Trophoblast cell (in vitro differentiated cells and primary cell): Measurements from ENCODE around the gene PIMREG.

ENCODE experiments used
- DNase-seq, 2 donors: peaks; one replicate each; pipeline ENCODE4 v3.0.0-alpha.2; 2016
- H2AFZ ChIP-seq: 2 replicates; pipeline ENCODE4 v1.6.1; 2013; ENCODE audit warnings: low read length, moderate library complexity, mild to moderate bottlenecking; ENCODE audit not compliant: insufficient read depth, poor library complexity
- H2AK5ac ChIP-seq: 2 replicates; pipeline ENCODE4 v1.6.1; 2013; ENCODE audit warnings: mild to moderate bottlenecking, low read length
- H2BK120ac ChIP-seq: 2 replicates; pipeline ENCODE4 v1.6.1; 2013; ENCODE audit warnings: low read length, mild to moderate bottlenecking, moderate library complexity; ENCODE audit not compliant: insufficient read depth, poor library complexity
- H2BK12ac ChIP-seq: 2 replicates; pipeline ENCODE4 v1.6.1; 2013; ENCODE audit warnings: mild to moderate bottlenecking, low read length, moderate library complexity
- H2BK5ac ChIP-seq: 2 replicates; pipeline ENCODE4 v1.6.1; 2013; ENCODE audit warnings: low read length, low read depth, moderate library complexity, mild to moderate bottlenecking; ENCODE audit not compliant: poor library complexity
- H3K14ac ChIP-seq: 2 replicates; pipeline ENCODE4 v1.6.1; 2013; ENCODE audit warnings: mild to moderate bottlenecking, low read length
- H3K18ac ChIP-seq: 2 replicates; pipeline ENCODE4 v1.6.1; 2013; ENCODE audit warnings: mild to moderate bottlenecking, low read length
- H3K23ac ChIP-seq: 2 replicates; pipeline ENCODE4 v1.6.1; 2013; ENCODE audit warnings: low read length
- H3K27ac ChIP-seq: 2 replicates; pipeline ENCODE4 v1.5.1; 2013; ENCODE audit warnings: low read depth, mild to moderate bottlenecking, inconsistent platforms, low read length, moderate library complexity
- H3K27me3 ChIP-seq: 2 replicates; pipeline ENCODE4 v1.6.1; 2013; ENCODE audit warnings: inconsistent platforms, mild to moderate bottlenecking, low read length, moderate library complexity; ENCODE audit not compliant: insufficient read depth
- H3K36me3 ChIP-seq, 2 experiments: 1 replicate in 1 of 2; 2 replicates in 1 of 2; pipeline ENCODE4 v1.6.1; 2013; ENCODE audit warnings: low read length in 2 of 2, mild to moderate bottlenecking in 2 of 2, moderate library complexity in 1 of 2; ENCODE audit not compliant: insufficient read depth in 2 of 2, control insufficient read depth in 1 of 2
- H3K4ac ChIP-seq: 2 replicates; pipeline ENCODE4 v1.6.1; 2013; ENCODE audit warnings: low read depth, mild to moderate bottlenecking, low read length, moderate library complexity
- H3K4me1 ChIP-seq, 2 experiments: 1 replicate in 1 of 2; 2 replicates in 1 of 2; pipeline ENCODE4 v1.6.1; 2013; ENCODE audit warnings: low read length in 2 of 2, mild to moderate bottlenecking in 2 of 2, moderate library complexity in 1 of 2; ENCODE audit not compliant: insufficient read depth in 2 of 2, control insufficient read depth in 1 of 2
- H3K4me2 ChIP-seq: 2 replicates; pipeline ENCODE4 v1.6.1; 2013; ENCODE audit warnings: inconsistent platforms, mild to moderate bottlenecking, low read length, moderate library complexity
- H3K4me3 ChIP-seq: 2 replicates; pipeline ENCODE4 v1.5.1; 2013; ENCODE audit warnings: mild to moderate bottlenecking, low read depth, low read length, inconsistent platforms
- H3K79me1 ChIP-seq: one replicate; pipeline ENCODE4 v1.6.1; 2013; ENCODE audit warnings: low read length
- H3K79me2 ChIP-seq: 2 replicates; pipeline ENCODE4 v1.6.1; 2013; ENCODE audit warnings: low read length, mild to moderate bottlenecking; ENCODE audit not compliant: control insufficient read depth, insufficient read depth, poor library complexity
- H3K9ac ChIP-seq: 2 replicates; pipeline ENCODE4 v1.6.1; 2013; ENCODE audit warnings: mild to moderate bottlenecking, low read length
- H3K9me3 ChIP-seq: 2 replicates; pipeline ENCODE4 v1.6.1; 2013; ENCODE audit warnings: low read depth, mild to moderate bottlenecking, control low read depth, inconsistent platforms, low read length; ENCODE audit not compliant: insufficient read depth
- H4K12ac ChIP-seq: 2 replicates; pipeline ENCODE4 v1.6.1; 2013; ENCODE audit warnings: low read depth, mild to moderate bottlenecking, low read length, moderate library complexity
- H4K8ac ChIP-seq: 2 replicates; pipeline ENCODE4 v1.6.1; 2013; ENCODE audit warnings: low read depth, mild to moderate bottlenecking, low read length, moderate library complexity
- H4K91ac ChIP-seq: one replicate; pipeline ENCODE4 v1.6.1; 2013; ENCODE audit warnings: low read depth, mild to moderate bottlenecking, low read length, moderate library complexity
- WGBS: extraction: QIAGEN DNeasy Blood & Tissue Kit; methylation state at CpG from one replicate; pipeline ENCODE4 v1.1.7; 2013; ENCODE audit warnings: missing lambda C conversion rate; ENCODE audit not compliant: insufficient read length, insufficient coverage; ENCODE audit errors: extremely low coverage; 5-methylcytosine and 5-hydroxymethylcytosine counted together

The PIMREG gene

GRCh38 chr17:6494239-6494941, 50.1 kb downstream of the PIMREG start:
- H2BK120ac ChIP-seq: no peak overlapping the region
- H4K91ac ChIP-seq: no peak overlapping the region
- H2BK5ac ChIP-seq: no peak overlapping the region
- H3K23ac ChIP-seq: no peak overlapping the region
- H3K4me3 ChIP-seq: no peak overlapping the region
- no peaks in the 10 kb centered on the region for H3K36me3 ChIP-seq
- H3K9me3 ChIP-seq: no peaks in the 10 kb centered on the region
- H3K79me1 ChIP-seq: no peaks in the 10 kb centered on the region
- no peaks in the 10 kb centered on the region for H3K4me1 ChIP-seq
- WGBS: no CpG with 5 or more reads among the region's 5 CpGs
- no peaks in the 10 kb centered on the region for H3K79me2 ChIP-seq
- no peak overlapping the region for H2BK12ac ChIP-seq
- H3K18ac ChIP-seq: no peak overlapping the region
- H3K27ac ChIP-seq: no peak overlapping the region
- no peak overlapping the region for H3K4me2 ChIP-seq
- no peak overlapping the region for H2AK5ac ChIP-seq
- no peaks in the 10 kb centered on the region for H3K27me3 ChIP-seq
- H3K14ac ChIP-seq: no peak overlapping the region
- H3K9ac ChIP-seq: no peak overlapping the region
- no peak overlapping the region for H3K4ac ChIP-seq
- no peak for DNase-seq
- H4K8ac ChIP-seq: no peak overlapping the region
- no peak overlapping the region for H4K12ac ChIP-seq
- H2AFZ ChIP-seq: no peak overlapping the region

- no CpG with 5 or more reads among the region's 15 CpGs for WGBS
- Histone ChIP-seq H3K23ac (no peak overlapping the region), H2BK120ac (no peak overlapping the region), H2AK5ac (no peak overlapping the region), H3K79me2 (no peaks in the 10 kb centered on the region), H3K9me3 (no peaks in the 10 kb centered on the region), H4K12ac (no peak overlapping the region), H3K4me3 (no peak overlapping the region), H2BK12ac (no peak overlapping the region), H3K18ac (no peak overlapping the region), H2BK5ac (no peak overlapping the region), H3K14ac (no peak overlapping the region), H3K9ac (no peak overlapping the region), H4K8ac (no peak overlapping the region), H2AFZ (no peak overlapping the region), H3K4me2 (no peak overlapping the region), H4K91ac (no peak overlapping the region), H3K27ac (no peak overlapping the region), H3K79me1 (no peaks in the 10 kb centered on the region), H3K4ac (no peak overlapping the region), H3K4me1 (no peaks in the 10 kb centered on the region), H3K36me3 (no peaks in the 10 kb centered on the region), H3K27me3 (no peaks in the 10 kb centered on the region)
- DNase-seq: no peak
These were observed 51.3 kb downstream of the PIMREG start for GRCh38 chr17:6495450-6496115.

GRCh38 chr17:6496116-6496481, 51.8 kb downstream of the PIMREG start:
- no CpG with 5 or more reads among the region's 8 CpGs for WGBS
- Histone ChIP-seq H3K36me3 (no peaks in the 10 kb centered on the region), H4K91ac (no peak overlapping the region), H3K27ac (no peak overlapping the region), H3K79me2 (no peaks in the 10 kb centered on the region), H2AK5ac (no peak overlapping the region), H3K23ac (no peak overlapping the region), H3K27me3 (no peaks in the 10 kb centered on the region), H2AFZ (no peak overlapping the region), H3K79me1 (no peaks in the 10 kb centered on the region), H4K8ac (no peak overlapping the region), H3K9me3 (no peaks in the 10 kb centered on the region), H3K9ac (no peak overlapping the region), H3K18ac (no peak overlapping the region), H3K14ac (no peak overlapping the region), H4K12ac (no peak overlapping the region), H2BK12ac (no peak overlapping the region), H3K4ac (no peak overlapping the region), H3K4me3 (no peak overlapping the region), H3K4me1 (no peaks in the 10 kb centered on the region), H2BK120ac (no peak overlapping the region), H3K4me2 (no peak overlapping the region), H2BK5ac (no peak overlapping the region)
- no peak for DNase-seq

- no CpG with 5 or more reads among the region's 15 CpGs for WGBS
- no peak overlapping the region for H3K4ac ChIP-seq
These were observed 52.6 kb downstream of the PIMREG start for GRCh38 chr17:6496640-6497441.

More at GRCh38 chr17:6496640-6497441, 52.6 kb downstream of the PIMREG start:
- H3K79me2 ChIP-seq: no peaks in the 10 kb centered on the region
- H3K79me1 ChIP-seq: no peaks in the 10 kb centered on the region
- no peak overlapping the region for H4K12ac ChIP-seq
- H2BK5ac ChIP-seq: no peak overlapping the region
- no peak overlapping the region for H3K23ac ChIP-seq
- DNase-seq: no peak
- H3K9ac ChIP-seq: no peak overlapping the region
- no peak overlapping the region for H4K91ac ChIP-seq
- H2BK12ac ChIP-seq: no peak overlapping the region
- H2BK120ac ChIP-seq: no peak overlapping the region
- H3K4me1 ChIP-seq: no peaks in the 10 kb centered on the region
- H2AK5ac ChIP-seq: no peak overlapping the region
- H2AFZ ChIP-seq: no peak overlapping the region
- no peak overlapping the region for H3K4me2 ChIP-seq
- no peaks in the 10 kb centered on the region for H3K9me3 ChIP-seq
- no peak overlapping the region for H3K27ac ChIP-seq
- no peaks in the 10 kb centered on the region for H3K36me3 ChIP-seq
- H3K4me3 ChIP-seq: no peak overlapping the region
- no peak overlapping the region for H3K18ac ChIP-seq
- no peak overlapping the region for H3K14ac ChIP-seq
- no peaks in the 10 kb centered on the region for H3K27me3 ChIP-seq
- no peak overlapping the region for H4K8ac ChIP-seq
